Left hindlimb (tissue), 1 donor: ENCODE measurements around the gene CCT2.
"Not testable (repeated sequence)": the region's sequence is repeated elsewhere in the genome, so short reads cannot be mapped to it uniquely, and the experiment has no call there.

ENCODE experiments used
- DNase-seq: peaks from one replicate; pipeline ENCODE4 v3.0.0-alpha.2; 2018

CCT2 gene

GRCh38 chr12:69589082-69589481 is 3.8 kb downstream of the CCT2 start:
- DNase-seq = no peak

DNA sequence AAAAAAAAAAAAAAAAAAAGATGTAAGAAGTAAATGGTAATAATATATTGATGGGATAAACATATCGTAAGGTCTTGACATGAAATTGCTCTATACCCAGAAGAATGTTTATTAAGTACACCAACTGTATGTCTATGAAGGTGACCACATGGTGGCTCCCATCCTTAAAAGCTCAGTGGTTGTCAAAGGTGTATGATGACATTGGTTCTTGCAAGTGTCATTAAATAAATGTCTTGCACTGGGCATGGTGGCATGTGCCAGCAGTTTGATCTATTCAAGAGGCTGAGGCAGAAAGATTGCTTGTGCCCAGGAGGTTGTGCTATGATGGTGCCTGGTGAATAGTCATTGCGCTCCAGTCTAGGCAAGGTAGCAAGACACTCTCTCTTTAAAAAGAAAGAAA is 10.4 kb downstream of the CCT2 start:
- no peak for DNase-seq

DNA sequence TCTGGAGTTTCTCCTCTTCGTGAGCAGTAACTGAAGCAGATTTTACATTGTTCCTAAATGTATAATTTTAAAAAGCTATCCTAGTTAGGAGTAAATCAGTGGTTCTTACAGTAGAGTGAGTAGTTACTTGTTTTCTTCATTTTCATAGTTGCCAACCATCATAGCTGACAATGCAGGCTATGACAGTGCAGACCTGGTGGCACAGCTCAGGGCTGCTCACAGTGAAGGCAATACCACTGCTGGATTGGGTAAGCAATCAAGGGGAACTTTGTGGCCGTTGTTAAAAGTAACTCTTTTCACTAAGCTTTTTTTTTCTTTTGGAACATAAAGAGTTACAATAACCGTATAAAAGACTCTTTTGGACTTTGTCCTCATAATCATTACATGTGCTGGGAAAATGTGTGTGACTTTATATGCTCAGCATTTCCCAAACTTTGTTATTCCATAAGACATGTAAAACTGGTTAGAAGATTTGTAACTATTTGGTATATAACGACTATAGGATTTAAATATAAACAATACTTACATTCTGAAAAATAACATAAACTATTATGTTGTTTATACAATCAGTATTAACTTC is 13.0 kb downstream of the CCT2 start:
- no peak for DNase-seq

DNA sequence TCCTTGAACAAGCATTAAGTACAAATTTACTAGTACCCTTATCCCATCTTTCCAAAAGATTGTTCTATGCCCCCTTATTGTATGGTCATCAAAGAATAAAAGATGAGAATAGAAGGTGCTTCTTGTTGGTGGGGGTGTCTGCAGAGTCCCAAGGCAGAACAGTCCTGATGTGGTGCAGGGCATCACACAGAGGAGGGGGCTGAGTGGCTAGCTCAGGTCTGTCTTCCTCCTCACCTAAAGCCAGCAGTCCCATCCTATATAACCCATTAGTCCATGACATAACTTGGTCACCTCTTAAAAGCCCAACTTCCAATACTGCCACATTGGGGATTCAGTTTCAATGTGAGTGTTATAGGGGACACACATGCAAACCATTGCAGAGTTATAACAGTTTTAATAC is 15.5 kb downstream of the CCT2 start:
- DNase-seq = no peak

- DNase-seq = no peak
Observed at GRCh38 chr12:69601962-69602685, 16.9 kb downstream of the CCT2 start.

GRCh38 chr12:69602954-69603353 is 17.7 kb downstream of the CCT2 start:
- no peak for DNase-seq

DNA sequence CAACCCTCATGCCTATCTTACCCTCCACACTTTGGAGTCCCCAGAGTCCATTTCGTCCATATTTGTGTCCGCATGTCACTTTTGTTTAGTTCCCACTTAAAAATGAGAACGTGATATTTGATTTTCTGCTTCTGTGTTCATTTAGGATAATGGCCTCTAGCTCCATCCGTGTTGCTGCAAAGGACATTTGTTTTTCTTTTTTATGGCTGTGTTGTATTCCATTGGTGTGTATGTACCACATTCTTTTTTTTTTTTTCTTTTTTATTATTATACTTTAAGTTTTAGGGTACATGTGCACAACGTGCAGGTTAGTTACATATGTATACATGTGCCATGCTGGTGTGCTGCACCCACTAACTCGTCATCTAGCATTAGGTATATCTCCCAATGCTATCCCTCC is 18.3 kb downstream of the CCT2 start:
- not testable (repeated sequence) for DNase-seq

DNA sequence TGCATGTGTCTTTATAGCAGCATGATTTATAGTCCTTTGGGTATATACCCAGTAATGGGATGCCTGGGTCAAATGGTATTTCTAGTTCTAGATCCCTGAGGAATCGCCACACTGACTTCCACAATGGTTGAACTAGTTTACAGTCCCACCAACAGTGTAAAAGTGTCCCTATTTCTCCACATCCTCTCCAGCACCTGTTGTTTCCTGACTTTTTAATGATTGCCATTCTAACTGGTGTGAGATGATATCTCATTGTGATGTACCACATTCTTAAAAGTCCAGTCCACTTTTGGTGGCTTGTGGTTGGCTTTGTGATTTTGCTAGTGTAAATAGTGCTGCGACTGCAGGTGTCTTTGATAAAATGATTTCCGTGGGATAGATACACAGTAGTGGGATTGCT is 19.0 kb downstream of the CCT2 start:
- DNase-seq = not testable (repeated sequence)

- no peak for DNase-seq
Observed at GRCh38 chr12:69608114-69608513, 22.9 kb downstream of the CCT2 start.

- no peak for DNase-seq
Observed at GRCh38 chr12:69610126-69610525, 24.9 kb downstream of the CCT2 start.

- DNase-seq = no peak
Observed at GRCh38 chr12:69610729-69611128, 25.5 kb downstream of the CCT2 start, which contains the start of gene LRRC10. Gene LRRC10, minus strand, starts transcription at chr12:69610907. Its CDS starts 69 bp downstream, at chr12:69610838.

DNA sequence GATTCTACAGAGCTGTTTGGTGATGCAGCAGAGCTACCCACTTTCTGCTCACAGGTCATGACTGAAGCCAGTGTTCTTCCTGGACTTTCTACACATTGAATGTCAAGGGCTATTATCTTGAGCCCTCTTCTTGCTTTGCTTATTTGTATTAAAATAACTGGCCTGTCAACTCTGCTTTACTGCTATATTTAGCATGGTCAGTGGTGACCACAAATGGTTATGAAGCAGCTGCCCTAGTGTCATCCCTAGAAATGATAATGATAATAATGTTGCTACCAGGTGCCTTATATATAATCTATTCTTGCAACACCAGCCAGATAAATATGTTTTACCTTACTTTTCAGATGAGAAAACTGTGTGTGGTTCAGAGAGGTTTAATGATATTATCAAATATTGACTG is 28.1 kb downstream of the CCT2 start:
- DNase-seq = no peak

DNA sequence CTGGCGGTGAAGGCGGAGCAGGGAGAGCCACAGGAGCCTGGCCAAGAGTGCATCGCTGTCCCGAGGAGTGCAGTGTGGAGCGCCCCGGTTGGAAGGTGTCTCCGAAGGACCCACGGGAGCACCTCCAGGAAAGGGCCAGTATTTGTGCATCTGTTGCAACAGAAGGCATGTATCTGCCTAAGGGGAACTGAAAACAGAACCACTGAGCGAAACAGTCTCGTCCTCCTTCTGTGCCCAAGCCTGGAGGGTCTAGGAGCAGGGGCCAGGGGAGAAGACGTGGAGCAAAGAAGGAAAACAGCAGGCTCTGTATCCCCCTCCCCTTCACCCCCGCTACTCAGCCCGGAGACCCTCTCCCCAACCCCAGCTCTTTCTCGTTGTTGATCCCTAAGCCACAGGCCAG is 30.8 kb downstream of the CCT2 start:
- DNase-seq = no peak

GRCh38 chr12:69619050-69619449 is 33.8 kb downstream of the CCT2 start:
- DNase-seq = no peak

DNA sequence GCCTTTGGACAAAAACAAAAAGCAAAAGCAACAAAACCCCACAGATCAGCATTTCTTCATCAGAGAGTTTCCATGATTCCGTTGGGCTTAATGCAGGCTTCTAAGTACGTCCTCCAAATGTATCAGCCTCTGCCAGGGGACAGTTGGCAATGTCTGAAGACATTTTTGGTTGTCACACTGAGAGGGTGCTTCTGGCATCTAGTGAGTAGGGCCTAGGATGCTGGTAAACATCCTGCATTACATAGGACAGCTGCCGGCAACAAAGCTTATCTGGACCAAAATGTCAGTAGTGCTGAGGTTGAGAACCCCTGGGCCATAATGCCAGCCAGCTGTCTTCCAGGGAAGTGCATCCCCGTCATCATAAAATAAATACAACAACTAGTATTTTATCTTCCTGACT is 34.8 kb downstream of the CCT2 start:
- DNase-seq = no peak

DNA sequence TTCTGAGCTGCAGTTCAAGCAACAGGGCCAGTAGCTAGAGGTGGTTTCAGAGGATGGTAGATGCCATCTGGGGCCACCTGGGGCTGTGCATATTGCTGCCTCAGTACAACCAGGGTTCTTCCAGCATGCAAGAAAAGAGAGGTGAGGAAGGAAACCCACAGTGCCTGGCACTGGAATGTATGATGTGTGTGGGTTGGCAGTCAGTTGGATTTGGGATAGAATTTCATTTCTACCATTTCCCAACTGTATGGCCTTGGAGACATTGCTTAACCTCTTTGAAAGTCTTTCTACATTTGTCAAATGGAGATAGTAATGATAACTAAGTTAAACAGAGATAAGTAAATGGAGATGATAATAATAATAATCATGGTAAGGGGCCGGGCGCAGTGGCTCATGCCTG is 35.7 kb downstream of the CCT2 start:
- no peak for DNase-seq

GRCh38 chr12:69621551-69621950 is 36.3 kb downstream of the CCT2 start:
- DNase-seq = no peak

DNA sequence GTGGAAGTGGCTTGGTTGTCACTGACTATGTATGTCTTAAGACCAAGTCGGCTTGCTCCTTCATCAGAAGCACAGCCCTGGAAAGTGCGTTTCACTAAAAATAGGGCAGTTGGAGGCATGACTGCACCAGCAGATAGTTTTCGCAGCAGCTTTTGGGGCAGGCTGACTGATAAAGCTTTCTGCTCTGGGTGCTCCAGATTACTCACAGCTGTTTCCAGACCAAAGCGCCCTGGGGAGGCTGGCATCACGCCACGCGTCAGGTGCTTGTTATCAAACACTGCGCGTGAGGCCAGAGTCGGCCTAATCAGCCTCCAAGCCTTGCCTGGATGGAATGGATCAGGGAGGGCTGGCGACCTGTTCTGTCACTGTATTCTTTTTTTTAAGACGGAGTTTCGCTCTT is 38.7 kb downstream of the CCT2 start:
- DNase-seq = no peak

GRCh38 chr12:69627501-69627900 is 42.2 kb downstream of the CCT2 start:
- DNase-seq = no peak

GRCh38 chr12:69630191-69630590 is 44.9 kb downstream of the CCT2 start:
- no peak for DNase-seq

GRCh38 chr12:69633061-69633460 is 47.8 kb downstream of the CCT2 start:
- DNase-seq = no peak

- peak; percentile 48 for DNase-seq
Observed at GRCh38 chr12:69639400-69640016, 54.2 kb downstream of the CCT2 start.

DNA sequence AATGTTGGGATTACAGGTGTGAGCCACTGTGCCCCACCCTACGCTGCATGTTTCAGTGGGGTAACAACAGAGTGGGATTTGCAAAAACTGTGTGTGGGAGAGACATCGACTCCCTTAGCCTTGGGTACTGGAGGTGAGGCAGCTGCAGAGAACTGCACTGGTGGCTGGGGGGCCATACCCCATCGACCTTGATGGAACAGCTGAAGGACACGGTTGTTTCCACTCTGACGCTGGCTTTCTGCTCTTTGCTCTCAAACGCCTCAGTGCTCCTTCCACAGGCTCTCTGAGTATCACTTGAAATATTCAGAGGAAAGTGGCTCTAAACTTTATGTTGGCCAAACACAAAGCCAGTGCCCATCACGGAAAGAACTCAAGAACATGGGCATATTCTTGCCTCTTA is 56.3 kb downstream of the CCT2 start:
- no peak for DNase-seq

GRCh38 chr12:69642531-69642930 is 57.3 kb downstream of the CCT2 start:
- DNase-seq = no peak
